ENCODE measurements around the gene LMNTD1. TPM values are rescaled to one million over a fixed set of nuclear protein-coding genes. Genes with fewer than 3 reads are reported as not detected.

The LMNTD1 gene
- total and polyA plus RNA-seq, 2 experiments from 2014 or later = not detected

DNA sequence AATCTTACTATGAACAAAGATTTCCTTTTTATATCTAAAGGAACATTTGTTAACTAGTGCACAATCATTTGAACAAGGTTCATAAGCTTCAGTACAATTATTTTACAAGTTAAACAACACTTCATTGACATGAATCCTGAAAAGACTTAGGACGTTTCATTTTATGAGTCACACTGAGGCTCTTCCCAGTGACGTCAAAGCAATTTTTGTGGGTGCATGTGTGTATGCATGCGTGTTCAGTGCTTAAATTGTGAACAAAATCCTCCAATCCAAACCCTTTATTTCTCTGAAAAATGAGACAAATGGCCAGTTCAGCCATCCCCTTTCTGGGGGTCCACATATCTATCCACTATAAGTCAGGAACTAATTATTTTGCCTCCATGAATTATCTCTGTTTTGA, 2.9 kb downstream of the LMNTD1 start (continued):
- TF ChIP-seq, protein P1, sequence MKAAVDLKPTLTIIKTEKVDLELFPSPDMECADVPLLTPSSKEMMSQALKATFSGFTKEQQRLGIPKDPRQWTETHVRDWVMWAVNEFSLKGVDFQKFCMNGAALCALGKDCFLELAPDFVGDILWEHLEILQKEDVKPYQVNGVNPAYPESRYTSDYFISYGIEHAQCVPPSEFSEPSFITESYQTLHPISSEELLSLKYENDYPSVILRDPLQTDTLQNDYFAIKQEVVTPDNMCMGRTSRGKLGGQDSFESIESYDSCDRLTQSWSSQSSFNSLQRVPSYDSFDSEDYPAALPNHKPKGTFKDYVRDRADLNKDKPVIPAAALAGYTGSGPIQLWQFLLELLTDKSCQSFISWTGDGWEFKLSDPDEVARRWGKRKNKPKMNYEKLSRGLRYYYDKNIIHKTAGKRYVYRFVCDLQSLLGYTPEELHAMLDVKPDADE (IDR thresholded peaks at IDR 0.05) = no peak

DNA sequence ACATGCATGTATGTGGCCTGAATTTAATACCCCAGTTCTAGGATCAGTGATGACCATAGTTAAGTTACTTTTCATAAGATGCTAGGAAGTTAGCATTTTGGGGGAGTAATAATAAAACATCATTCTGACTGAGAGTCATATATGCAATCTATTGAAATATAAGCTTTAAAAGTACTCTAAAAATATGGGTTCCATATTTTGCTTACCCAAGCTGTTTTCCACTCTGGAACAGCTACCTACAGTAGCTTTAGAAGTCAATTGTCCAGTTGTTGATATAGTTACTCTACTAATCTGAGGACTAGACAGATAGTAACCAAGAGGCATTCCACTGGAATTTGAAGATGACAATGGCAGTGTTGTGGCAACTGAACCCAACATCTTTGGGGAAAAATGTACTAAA, 4.0 kb downstream of the LMNTD1 start:
- Histone ChIP-seq H3K9me2 (ENCODE audit: insufficient read depth) (no peaks in the 10 kb centered on the region), H3K79me2 (replicated peaks; ENCODE audit: insufficient read depth) (no peaks in the 10 kb centered on the region), H3K27ac (ENCODE audit: low read depth) (no peak overlapping the region), H4K20me1 (replicated peaks; ENCODE audit: insufficient read depth) (no peaks in the 10 kb centered on the region), H2AFZ (no peak overlapping the region), H3K27me3 (ENCODE audit: insufficient read depth) (no peaks in the 10 kb centered on the region), H3K4me3 (no peak overlapping the region), H3F3A (replicated peaks; ENCODE audit: low read depth) (no peaks in the 10 kb centered on the region), H3K36me3 (ENCODE audit: insufficient read depth) (no peaks in the 10 kb centered on the region), H3K4me1 (ENCODE audit: insufficient read depth) (no peaks in the 10 kb centered on the region), H3K4me2 (no peak overlapping the region)
- DNase-seq (ENCODE audit: low spot score) = no peak
- Mint-ChIP-seq H3K27ac (no peak overlapping the region), H3K36me3 (ENCODE audit: low read depth) (no peaks in the 10 kb centered on the region), H3K4me1 (no peaks in the 10 kb centered on the region), H3K4me3 (no peak overlapping the region), H3K9me3 (no peaks in the 10 kb centered on the region), H3K27me3 (ENCODE audit: insufficient read depth, low read depth, poor library complexity) (no peaks in the 10 kb centered on the region)
- ATAC-seq = no peak
- TF ChIP-seq EZH2phosphoT487 (IDR thresholded peaks at IDR 0.05; ENCODE audit: unreplicated experiment) (no peak), CREB1 (CRISPR knock-in tag; IDR thresholded peaks at IDR 0.05; ENCODE audit: low read depth) (no peak), REST (IDR thresholded peaks at IDR 0.05; ENCODE audit: unreplicated experiment) (no peak), POLR2AphosphoS5 (IDR thresholded peaks at IDR 0.05; ENCODE audit: low read depth) (no peak), JUNB (IDR thresholded peaks at IDR 0.05; ENCODE audit: unreplicated experiment) (no peak)
- TF ChIP-seq, protein P1 (IDR thresholded peaks at IDR 0.05) = no peak
- TF ChIP-seq, protein P2, sequence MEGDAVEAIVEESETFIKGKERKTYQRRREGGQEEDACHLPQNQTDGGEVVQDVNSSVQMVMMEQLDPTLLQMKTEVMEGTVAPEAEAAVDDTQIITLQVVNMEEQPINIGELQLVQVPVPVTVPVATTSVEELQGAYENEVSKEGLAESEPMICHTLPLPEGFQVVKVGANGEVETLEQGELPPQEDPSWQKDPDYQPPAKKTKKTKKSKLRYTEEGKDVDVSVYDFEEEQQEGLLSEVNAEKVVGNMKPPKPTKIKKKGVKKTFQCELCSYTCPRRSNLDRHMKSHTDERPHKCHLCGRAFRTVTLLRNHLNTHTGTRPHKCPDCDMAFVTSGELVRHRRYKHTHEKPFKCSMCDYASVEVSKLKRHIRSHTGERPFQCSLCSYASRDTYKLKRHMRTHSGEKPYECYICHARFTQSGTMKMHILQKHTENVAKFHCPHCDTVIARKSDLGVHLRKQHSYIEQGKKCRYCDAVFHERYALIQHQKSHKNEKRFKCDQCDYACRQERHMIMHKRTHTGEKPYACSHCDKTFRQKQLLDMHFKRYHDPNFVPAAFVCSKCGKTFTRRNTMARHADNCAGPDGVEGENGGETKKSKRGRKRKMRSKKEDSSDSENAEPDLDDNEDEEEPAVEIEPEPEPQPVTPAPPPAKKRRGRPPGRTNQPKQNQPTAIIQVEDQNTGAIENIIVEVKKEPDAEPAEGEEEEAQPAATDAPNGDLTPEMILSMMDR (conservative IDR thresholded peaks at IDR 0.05; ENCODE audit: low read depth in 2 of 2) = no peak

Data from GM23338 (cell line).